Hepatocyte (in vitro differentiated cells): ENCODE data around the gene COL2A1. TPM values are rescaled to one million over a fixed set of nuclear protein-coding genes. Genes with fewer than 3 reads are reported as not detected.

Experiments used
- DNase-seq: peaks from one replicate; pipeline ENCODE4 v3.0.0-alpha.2; 2016; ENCODE audit warnings: low spot score
- H2AFZ ChIP-seq: fragments of 200-600 bp; sonication (generic); 2 replicates; pipeline ENCODE4 v1.6.0; 2016; ENCODE audit warnings: antibody characterized with exemption, mild to moderate bottlenecking
- H3K27ac ChIP-seq: fragments of 200-600 bp; sonication (generic); 2 replicates; pipeline ENCODE4 v1.5.1; 2016; ENCODE audit warnings: mild to moderate bottlenecking
- H3K27me3 ChIP-seq: fragments of 200-600 bp; sonication (generic); 2 replicates; pipeline ENCODE4 v1.6.1; 2016
- H3K36me3 ChIP-seq: fragments of 200-600 bp; sonication (generic); replicated peaks from 2 replicates; pipeline ENCODE4 v1.5.1; 2016; ENCODE audit warnings: low read depth; ENCODE audit not compliant: insufficient read depth
- H3K4me1 ChIP-seq: fragments of 200-600 bp; sonication (generic); 2 replicates; pipeline ENCODE4 v1.5.1; 2016; ENCODE audit warnings: mild to moderate bottlenecking, moderate library complexity; ENCODE audit not compliant: insufficient read depth
- H3K4me2 ChIP-seq: fragments of 200-600 bp; sonication (generic); 2 replicates; pipeline ENCODE4 v1.6.0; 2016
- H3K4me3 ChIP-seq: fragments of 200-600 bp; sonication (generic); 2 replicates; pipeline ENCODE4 v1.5.1; 2016; ENCODE audit warnings: mild to moderate bottlenecking
- H3K79me2 ChIP-seq: fragments of 200-600 bp; sonication (generic); 2 replicates; pipeline ENCODE4 v1.6.0; 2017; ENCODE audit warnings: mild to moderate bottlenecking
- H3K9me2 ChIP-seq: fragments of 200-600 bp; sonication (generic); replicated peaks from 2 replicates; pipeline ENCODE4 v1.6.0; 2017; ENCODE audit warnings: mild to moderate bottlenecking; ENCODE audit not compliant: insufficient read depth
- H3K9me3 ChIP-seq: fragments of 200-600 bp; sonication (generic); 2 replicates; pipeline ENCODE4 v1.5.1; 2016; ENCODE audit warnings: low read depth, mild to moderate bottlenecking
- H4K20me1 ChIP-seq: fragments of 200-600 bp; sonication (generic); 2 replicates; pipeline ENCODE4 v1.6.0; 2016; ENCODE audit warnings: mild to moderate bottlenecking; ENCODE audit not compliant: insufficient read depth, poor library complexity, severe bottlenecking
- EZH2 ChIP-seq: fragments of 200-600 bp; sonication (generic); IDR thresholded peaks from 2 replicates; pipeline ENCODE4 v1.6.1; 2016; ENCODE audit warnings: antibody characterized with exemption, mild to moderate bottlenecking, borderline replicate concordance
- EZH2phosphoT487 ChIP-seq: fragments of 200-600 bp; sonication (generic); IDR thresholded peaks from one replicate; pipeline ENCODE4 v1.6.1; 2018; ENCODE audit warnings: antibody characterized with exemption, mild to moderate bottlenecking, low read depth, moderate library complexity; ENCODE audit not compliant: unreplicated experiment, severe bottlenecking
- WGBS: methylation state at CpG from one replicate; pipeline ENCODE4 v1.1.6; 2016; ENCODE audit warnings: low lambda C conversion rate; ENCODE audit errors: missing lambda C conversion rate; 5-methylcytosine and 5-hydroxymethylcytosine counted together
- polyA plus RNA-seq: library from polyadenylated mRNA; unstranded; fragments of >200 nt; fragmentation: Nextera tagmentation; extraction: Ambion mirVana; gene quantifications from 2 replicates; pipeline ENCODE4 v1.2.1, GENCODE V29; 2016
- total RNA-seq: library from RNA; depleted of rRNA; stranded (reverse); fragments of >200 nt; gene quantifications from 2 replicates; pipeline ENCODE4 v1.2.3, GENCODE V29; 2014
- TF ChIP-seq, protein P1 (sequence below): fragments of 200-600 bp; sonication (generic); IDR thresholded peaks from 2 replicates; pipeline ENCODE4 v1.5.1; 2016; ENCODE audit warnings: antibody characterized with exemption, mild to moderate bottlenecking; ENCODE audit not compliant: poor library complexity

Gene COL2A1
- total and polyA plus RNA-seq, 2 experiments from 2014 or later: 52.5 to 57.9 TPM

DNA sequence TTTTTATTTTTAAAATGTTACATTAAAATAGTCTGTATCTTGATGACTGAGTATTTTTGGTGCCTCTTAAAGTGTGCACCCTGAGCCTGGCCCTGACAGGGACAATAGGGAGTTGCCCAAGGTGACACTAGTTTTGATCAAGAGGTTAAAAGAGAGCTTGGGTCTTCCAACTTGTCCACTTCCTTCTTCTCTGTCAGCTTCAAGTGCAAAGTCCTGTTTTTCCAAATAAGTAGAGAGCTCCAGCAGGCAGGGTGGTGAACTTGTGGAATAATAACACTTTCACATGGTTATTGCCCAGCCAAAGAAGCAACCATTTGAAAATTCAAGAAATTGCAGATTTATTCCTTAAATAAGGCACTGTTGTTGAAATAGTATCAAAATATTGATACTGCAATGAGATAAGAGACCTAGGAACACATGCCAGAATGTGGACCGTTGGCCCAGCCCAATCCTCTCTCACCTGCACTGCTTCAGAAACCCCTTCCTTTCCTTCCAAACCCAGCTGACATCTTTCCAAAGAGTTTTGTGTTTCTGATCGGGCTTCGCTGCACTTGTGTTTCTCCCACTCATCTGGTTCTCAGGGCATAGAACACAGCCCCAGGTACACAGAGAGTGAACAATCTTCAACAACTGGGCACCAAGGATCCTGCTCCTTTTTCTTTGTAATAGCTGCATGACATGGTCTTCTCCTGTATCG lies 13.8 kb upstream of the COL2A1 start:
- no peak for TF ChIP-seq EZH2phosphoT487
- TF ChIP-seq, protein P1, sequence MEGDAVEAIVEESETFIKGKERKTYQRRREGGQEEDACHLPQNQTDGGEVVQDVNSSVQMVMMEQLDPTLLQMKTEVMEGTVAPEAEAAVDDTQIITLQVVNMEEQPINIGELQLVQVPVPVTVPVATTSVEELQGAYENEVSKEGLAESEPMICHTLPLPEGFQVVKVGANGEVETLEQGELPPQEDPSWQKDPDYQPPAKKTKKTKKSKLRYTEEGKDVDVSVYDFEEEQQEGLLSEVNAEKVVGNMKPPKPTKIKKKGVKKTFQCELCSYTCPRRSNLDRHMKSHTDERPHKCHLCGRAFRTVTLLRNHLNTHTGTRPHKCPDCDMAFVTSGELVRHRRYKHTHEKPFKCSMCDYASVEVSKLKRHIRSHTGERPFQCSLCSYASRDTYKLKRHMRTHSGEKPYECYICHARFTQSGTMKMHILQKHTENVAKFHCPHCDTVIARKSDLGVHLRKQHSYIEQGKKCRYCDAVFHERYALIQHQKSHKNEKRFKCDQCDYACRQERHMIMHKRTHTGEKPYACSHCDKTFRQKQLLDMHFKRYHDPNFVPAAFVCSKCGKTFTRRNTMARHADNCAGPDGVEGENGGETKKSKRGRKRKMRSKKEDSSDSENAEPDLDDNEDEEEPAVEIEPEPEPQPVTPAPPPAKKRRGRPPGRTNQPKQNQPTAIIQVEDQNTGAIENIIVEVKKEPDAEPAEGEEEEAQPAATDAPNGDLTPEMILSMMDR: no peak
- no peak for TF ChIP-seq EZH2
- H3K4me1 ChIP-seq: peaks cover 15% of the 10 kb centered on the region
- H3K4me3 ChIP-seq: no peak overlapping the region
- no peak for DNase-seq
- no peak overlapping the region for H3K4me2 ChIP-seq
- H3K9me3 ChIP-seq: no peaks in the 10 kb centered on the region
- no peaks in the 10 kb centered on the region for H4K20me1 ChIP-seq
- H3K36me3 ChIP-seq: no peaks in the 10 kb centered on the region
- no peak overlapping the region for H3K27ac ChIP-seq
- H2AFZ ChIP-seq: no peak overlapping the region
- H3K79me2 ChIP-seq: no peaks in the 10 kb centered on the region
- WGBS: 81% methylated on average over 4 of the region's 4 CpGs
- no peaks in the 10 kb centered on the region for H3K27me3 ChIP-seq
- H3K9me2 ChIP-seq: no peaks in the 10 kb centered on the region

DNA sequence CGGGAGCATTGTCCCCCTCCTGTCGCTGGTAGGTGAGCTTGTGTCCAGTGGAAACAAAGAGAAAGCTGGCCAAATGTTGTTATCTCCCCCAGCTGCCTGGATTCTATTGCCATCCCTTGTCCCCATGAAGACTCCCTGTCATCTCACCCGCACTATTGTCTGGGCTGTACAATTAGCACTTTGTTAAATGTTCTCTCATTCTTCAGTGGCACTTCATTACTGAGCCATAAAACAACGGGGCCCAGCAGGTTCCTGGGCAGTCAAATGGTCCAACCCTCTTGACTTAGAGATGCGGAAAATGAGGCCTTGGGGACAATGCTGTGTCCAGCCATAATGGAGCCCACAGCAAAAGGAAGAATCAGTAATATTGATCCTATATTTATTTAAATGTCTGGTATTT lies 13.2 kb upstream of the COL2A1 start:
- DNase-seq: no peak
- 60% methylated on average over 5 of the region's 5 CpGs for WGBS
- no peaks in the 10 kb centered on the region for H3K9me3 ChIP-seq
- H4K20me1 ChIP-seq: no peaks in the 10 kb centered on the region
- H3K27ac ChIP-seq: no peak overlapping the region
- TF ChIP-seq, protein P1: no peak
- TF ChIP-seq EZH2: no peak
- no peak for TF ChIP-seq EZH2phosphoT487
- H3K36me3 ChIP-seq: no peaks in the 10 kb centered on the region
- no peak overlapping the region for H2AFZ ChIP-seq
- H3K9me2 ChIP-seq: no peaks in the 10 kb centered on the region
- no peaks in the 10 kb centered on the region for H3K79me2 ChIP-seq
- no peak overlapping the region for H3K4me3 ChIP-seq
- H3K27me3 ChIP-seq: no peaks in the 10 kb centered on the region
- no peak overlapping the region for H3K4me2 ChIP-seq
- H3K4me1 ChIP-seq: peaks cover 11% of the 10 kb centered on the region

DNA sequence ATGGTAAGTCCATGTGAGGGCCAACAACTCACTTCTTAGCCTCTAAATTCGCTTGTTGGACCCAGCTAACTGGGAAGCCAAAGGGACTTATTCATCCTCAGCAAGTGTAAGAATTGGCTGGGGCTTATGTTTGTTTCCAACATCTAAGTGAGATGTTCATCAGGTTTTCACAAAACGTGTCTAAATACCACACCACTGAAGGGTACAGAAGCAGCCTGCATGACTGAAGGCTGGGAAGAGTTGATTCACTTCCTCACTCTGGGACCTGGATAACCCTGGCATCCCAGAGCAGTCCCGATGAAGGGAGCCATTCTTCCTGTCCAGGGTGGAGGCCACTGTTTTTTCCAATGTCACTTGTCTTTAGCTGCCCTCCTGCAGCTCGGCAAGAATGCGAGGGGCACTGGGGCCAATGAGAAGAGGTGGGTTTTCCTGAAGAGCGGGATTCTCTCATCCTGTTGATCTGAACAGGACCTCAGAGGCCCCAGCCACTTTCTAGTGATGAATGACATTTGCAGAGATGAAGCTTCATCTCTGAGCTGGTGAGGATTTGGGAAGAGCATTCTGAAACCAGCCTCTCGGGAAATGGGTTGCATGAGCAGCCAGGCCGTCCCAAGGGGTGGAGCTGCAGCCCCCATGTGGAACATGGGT lies 12.2 kb upstream of the COL2A1 start:
- 82% methylated on average over 8 of the region's 8 CpGs for WGBS
- TF ChIP-seq, protein P1: no peak
- no peak for TF ChIP-seq EZH2
- TF ChIP-seq EZH2phosphoT487: no peak
- H3K27me3 ChIP-seq: no peaks in the 10 kb centered on the region
- DNase-seq: no peak
- no peaks in the 10 kb centered on the region for H3K79me2 ChIP-seq
- H3K9me3 ChIP-seq: no peaks in the 10 kb centered on the region
- H3K4me2 ChIP-seq: no peak overlapping the region
- H4K20me1 ChIP-seq: no peaks in the 10 kb centered on the region
- H3K27ac ChIP-seq: no peak overlapping the region
- H3K9me2 ChIP-seq: no peaks in the 10 kb centered on the region
- no peaks in the 10 kb centered on the region for H3K36me3 ChIP-seq
- H3K4me3 ChIP-seq: no peak overlapping the region
- no peak overlapping the region for H2AFZ ChIP-seq
- peaks cover 7% of the 10 kb centered on the region for H3K4me1 ChIP-seq
